H4 (cell line): Measurements from ENCODE around the gene MCF2. TPM values are rescaled to one million over a fixed set of nuclear protein-coding genes. Genes with fewer than 3 reads are reported as not detected.
"Not testable (repeated sequence)": the region's sequence is repeated elsewhere in the genome, so short reads cannot be mapped to it uniquely, and the experiment has no call there.

Experiments used
- DNase-seq: peaks from one replicate; pipeline ENCODE4 v3.0.0-alpha.2; 2015; ENCODE audit warnings: low spot score
- total RNA-seq: library from RNA; depleted of rRNA; stranded (reverse); fragments of >200 nt; shearing (Covaris generic); gene quantifications from 2 replicates; pipeline ENCODE4 v1.2.3, GENCODE V29; 2014; rRNA removed

The MCF2 gene, protein sequence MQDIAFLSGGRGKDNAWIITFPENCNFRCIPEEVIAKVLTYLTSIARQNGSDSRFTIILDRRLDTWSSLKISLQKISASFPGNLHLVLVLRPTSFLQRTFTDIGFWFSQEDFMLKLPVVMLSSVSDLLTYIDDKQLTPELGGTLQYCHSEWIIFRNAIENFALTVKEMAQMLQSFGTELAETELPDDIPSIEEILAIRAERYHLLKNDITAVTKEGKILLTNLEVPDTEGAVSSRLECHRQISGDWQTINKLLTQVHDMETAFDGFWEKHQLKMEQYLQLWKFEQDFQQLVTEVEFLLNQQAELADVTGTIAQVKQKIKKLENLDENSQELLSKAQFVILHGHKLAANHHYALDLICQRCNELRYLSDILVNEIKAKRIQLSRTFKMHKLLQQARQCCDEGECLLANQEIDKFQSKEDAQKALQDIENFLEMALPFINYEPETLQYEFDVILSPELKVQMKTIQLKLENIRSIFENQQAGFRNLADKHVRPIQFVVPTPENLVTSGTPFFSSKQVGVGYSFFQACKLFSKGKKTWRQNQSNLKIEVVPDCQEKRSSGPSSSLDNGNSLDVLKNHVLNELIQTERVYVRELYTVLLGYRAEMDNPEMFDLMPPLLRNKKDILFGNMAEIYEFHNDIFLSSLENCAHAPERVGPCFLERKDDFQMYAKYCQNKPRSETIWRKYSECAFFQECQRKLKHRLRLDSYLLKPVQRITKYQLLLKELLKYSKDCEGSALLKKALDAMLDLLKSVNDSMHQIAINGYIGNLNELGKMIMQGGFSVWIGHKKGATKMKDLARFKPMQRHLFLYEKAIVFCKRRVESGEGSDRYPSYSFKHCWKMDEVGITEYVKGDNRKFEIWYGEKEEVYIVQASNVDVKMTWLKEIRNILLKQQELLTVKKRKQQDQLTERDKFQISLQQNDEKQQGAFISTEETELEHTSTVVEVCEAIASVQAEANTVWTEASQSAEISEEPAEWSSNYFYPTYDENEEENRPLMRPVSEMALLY
- total RNA-seq: 0.49 and 0.95 TPM in 2 replicates

DNA sequence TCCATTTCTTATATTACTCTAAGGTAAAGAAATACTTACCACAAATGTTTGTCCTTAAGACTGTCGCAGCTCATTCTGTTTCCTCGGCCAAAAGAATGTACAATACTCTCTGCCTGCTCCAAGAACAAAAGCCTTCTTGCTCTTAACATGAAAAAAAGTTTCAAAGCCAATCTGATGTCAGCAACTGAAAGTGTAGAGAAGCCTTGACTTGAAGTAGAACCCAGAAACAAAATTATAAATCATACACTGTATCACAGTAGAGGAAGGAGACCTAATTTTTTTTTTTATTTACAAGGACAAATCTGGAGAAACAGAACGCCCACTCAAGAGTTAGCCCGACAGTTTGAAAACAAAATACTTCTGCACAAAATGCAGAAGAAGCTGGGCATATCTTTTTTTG, at the start of gene MCF2:
TSS of gene MCF2 (minus strand) at position 101 of the 400 bp plus-strand sequence. CDS start 56,423 bp downstream, outside the sequence.
- no peak for DNase-seq

DNA sequence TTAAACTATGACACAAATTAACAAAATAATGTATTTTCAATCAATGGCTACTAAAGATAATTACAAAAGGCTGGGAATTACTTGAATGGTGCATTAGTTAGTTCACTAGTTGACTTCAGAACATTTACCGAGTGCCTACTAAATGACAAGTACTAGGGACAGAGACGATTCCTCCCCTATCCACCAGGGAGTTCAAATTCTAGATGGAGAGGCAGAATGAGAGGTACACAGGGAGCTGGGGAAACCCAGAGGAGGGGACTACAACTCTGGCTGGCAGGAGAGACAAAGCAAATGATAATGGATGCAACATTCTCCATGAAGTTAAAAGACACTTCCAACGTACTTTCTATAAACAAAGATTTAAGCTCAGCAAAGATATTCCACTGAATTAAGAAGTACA, 43.1 kb upstream of the MCF2 start:
- DNase-seq: no peak

DNA sequence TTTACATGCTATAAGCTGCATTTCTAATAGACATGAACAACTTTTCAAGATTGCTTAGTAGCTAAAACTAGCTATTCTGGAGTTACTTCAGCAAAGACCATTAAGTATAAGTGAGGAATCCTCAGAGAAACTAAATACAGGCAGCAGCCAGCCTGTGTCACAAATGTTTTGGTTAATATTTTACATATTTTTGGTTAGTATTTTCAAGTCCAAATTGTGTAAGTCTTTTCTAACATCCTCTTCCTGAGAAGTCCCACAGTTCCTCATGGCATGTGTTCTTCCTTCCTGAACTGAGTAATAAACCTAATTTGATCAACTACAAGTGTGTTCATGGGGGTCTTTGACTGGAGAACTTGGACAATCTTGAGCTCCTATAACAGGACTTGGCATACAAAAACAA, 42.4 kb upstream of the MCF2 start:
- DNase-seq: no peak

DNA sequence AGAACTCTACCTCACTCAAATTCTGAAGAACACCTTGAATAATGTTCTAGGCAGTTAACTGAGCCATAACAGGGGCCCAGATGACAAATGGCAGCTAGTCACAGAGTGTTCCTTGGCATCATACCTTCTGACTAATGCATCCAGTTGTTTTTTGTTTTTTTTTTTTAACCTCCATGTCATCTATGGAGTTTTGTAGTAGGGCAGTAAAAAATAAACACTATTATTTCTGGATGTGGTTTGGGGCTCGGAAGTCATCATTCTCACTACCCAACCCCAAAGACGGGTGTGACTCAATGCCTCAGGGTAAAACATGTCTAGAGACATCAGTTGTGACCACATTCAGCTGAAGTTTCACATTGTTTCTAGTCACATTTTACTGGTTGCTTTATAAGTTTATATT, 31.2 kb upstream of the MCF2 start:
- peak; percentile 72 for DNase-seq

DNA sequence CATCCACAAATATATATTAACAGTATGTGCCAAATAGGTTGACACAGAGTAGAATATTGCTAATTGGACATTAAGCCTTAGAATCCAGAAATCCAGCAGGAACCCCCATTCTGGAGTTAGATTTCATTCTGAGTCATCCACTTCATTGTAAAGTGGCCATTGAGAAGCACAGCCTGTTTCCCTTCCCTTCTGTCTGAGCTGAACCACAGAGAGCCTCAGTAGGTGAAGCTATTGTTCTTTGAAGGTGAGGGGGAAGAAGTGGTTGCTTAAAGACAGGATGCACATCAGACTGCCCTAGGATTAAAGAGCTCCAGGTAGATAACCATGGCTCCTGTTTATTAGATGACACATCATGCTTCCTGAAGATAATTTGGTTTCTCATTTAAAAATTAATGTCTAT, 30.6 kb upstream of the MCF2 start:
- peak; percentile 15 for DNase-seq

DNA sequence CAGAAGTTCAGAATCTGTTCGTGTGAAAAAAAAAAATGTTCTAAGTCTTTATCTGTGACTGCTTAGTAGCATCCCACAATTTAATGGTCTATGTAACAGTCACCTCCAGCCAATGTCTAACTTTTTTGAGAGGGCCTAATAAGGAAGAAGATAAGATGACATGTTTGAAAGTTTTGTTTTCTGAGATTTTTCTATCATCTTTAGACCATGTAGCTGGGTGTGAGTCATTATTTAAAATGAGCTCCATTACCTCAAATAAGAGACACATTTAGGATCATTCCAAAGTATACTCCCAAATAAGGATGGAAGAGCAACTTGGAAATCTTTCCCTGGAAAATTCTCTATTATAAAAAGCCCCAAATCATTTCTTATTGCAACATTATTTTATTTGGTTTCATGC, 28.2 kb upstream of the MCF2 start:
- no peak for DNase-seq

DNA sequence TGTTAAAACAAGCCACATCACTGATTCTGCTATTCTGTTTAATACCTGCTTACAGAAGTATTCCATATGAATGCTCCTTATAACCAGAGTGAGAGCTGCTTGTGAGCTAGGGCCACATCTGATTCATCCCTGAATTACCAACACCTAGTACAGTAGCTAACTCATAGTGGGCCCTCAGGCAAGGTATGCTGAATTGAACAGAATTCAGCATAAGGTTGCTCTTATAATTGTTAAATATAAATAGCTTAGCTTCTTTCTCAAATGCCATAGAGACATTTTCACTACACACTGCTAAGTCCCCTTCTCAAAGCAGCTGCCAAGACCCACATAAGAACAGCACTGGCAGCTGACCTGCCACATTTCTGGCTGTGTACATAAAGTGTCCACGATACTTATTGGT, 27.0 kb upstream of the MCF2 start:
- DNase-seq: no peak

DNA sequence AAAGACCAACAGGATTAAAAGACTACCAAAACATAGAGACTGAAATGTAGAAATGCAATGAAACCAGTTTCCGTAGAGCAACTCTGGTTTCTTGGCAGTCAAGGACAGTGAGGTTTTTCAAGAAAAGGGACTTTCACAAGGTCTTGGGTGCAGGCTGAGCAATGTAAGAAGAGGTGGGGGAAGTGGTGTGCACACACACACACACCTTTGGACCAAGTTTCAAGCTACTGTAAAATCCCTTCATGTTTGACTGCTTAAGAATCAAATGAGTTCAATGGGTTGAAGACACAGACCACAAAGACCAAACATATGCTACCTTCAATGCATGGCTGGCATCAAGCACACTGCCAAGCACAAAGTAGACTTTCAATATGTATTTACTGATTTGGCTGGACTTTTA, 17.8 kb upstream of the MCF2 start:
- DNase-seq: no peak

DNA sequence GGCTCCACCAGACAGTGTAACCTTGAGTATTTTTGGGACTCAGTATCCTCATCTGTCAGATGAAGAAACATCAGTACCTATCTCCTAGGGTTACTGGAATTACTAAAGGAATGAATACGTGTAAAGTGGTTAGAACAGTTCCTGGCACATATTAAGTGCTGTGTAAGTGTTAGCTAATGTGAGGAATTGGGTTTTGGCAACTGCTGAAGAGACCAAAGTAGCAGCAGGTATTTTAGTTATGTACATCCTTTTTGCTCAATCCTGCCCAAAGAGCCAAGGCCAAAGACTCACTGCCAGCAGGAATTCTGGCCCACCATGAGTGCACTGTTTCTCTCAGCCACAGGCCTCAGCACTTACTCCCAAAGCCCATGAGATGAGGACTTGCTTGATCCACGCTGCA, 16.7 kb upstream of the MCF2 start:
- DNase-seq: no peak

DNA sequence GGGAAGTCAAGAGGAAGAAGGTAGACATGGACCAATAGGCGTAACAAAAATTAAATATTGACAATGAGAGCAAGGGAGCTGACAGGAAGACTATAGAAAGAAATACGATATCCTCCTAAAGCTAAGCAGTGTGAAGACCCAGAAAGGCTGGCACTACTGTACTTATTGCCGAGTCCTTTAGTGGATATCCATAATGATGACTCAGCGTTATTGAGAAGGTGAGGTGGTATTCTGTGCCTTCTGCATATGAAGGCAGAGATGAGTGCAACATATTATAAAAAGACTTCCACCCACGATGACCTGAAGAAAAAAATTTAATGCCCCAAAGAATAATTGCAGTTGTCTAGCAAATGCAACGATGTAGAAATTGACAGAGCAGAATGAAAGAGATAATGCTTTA, 13.0 kb upstream of the MCF2 start:
- no peak for DNase-seq

DNA sequence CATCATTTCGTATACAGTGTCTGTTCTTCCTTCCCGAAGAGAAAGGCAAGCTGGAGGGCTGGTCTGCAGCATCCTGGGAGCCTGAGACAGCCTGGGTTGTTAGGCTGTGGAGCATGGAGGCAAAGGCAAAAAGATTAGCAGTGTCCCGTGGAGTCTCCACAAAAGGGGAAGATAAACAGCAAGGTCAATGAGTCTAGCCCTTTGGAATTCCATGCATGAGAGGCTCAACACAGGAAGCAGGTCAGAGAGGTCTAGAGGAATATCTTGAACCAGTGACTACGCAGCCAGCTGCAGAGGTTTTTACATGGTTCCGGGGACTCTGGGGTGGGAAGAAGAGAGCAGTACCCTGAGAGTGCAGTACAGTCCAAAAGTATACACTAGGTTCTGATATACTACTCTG, 12.2 kb upstream of the MCF2 start:
- DNase-seq: peak; percentile 15

DNA sequence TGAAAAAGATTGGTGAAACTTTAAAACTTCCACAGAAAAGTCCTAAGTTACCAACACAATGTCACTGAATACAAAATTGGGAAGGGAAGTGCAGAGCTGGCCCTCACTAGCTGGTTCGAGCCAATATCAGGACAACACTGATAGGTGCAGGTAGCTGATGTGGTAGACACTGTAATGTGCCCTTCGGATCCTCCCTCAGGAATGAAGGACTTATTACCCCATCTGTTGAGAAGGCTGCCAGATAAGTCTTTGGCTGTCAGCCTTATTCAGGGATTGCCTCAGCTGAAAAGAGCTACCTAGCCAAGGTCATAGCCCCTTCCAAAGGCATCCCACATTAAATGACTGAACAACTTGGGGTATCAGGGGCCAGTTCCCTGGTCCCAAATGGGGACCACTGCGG, 5.3 kb downstream of the MCF2 start:
- no peak for DNase-seq

DNA sequence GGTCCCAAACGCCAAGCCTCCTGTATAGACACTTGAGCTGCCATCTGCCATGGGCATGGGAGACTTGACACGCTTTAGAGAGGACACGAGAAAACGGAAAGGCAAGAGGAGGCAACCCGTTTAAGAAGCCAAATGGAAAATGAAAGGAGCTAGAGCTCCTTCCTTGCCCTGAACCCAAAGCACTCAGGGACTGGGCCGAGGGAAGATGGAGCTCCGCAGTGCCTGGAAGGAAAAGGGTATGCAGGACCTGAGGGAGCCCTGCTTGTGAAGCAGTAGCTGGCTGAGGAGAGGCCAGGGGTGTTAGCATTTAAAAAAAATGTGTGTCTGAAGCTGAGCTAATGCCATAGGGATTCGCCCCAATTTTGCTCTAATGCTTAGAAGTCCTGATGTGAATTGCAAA, 15.1 kb downstream of the MCF2 start:
- no peak for DNase-seq

DNA sequence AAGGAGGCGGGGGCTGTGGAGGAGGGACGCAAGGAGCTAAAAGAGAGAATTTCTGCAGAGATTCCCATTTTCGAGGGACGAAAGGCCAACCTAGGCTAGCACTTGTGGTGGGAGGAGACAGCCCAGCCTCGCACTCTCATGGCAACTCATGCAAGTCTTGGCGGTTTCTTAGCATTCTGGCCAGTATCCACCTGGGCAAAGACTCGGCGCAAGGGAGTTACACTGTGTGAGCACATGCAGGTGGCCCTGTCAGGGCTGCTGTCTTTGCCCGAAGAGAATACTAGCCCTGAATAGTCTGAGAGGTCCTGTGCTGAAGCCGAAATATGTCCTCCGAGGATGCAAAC, 15.5 kb downstream of the MCF2 start:
- no peak for DNase-seq

DNA sequence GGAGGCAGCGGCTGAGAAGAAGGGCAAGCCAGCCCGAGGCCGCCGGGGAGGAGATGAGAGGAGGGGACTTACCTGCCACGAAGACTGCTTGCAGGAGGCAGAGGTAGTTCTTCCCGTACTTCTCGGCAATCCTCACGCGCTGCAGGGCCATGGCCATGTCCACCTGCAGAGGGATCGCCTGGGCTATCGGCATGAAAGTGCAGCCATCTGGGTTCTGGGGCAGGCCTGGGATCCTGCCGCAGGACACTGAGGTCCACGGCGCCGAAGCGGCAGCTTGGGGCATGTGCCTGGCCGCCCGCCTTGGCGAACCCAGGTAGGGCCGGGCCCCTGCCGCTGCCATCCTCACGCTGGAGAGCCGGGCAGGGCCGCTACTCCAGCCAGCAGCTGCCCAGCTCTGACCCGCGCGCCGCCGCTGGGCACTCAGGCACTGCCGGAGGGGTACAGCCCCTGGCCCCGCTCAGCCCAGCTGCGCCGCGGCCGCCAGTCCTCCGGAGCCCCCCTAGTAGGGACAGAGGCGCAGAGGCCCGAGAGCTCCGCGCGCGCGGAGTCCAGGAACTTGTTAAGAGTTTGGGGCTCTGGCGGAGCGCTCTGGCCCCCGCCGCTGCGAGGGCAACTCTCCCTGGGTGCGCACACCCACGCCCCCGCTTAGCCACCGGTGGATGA, 16.0 kb downstream of the MCF2 start:
- no peak for DNase-seq

DNA sequence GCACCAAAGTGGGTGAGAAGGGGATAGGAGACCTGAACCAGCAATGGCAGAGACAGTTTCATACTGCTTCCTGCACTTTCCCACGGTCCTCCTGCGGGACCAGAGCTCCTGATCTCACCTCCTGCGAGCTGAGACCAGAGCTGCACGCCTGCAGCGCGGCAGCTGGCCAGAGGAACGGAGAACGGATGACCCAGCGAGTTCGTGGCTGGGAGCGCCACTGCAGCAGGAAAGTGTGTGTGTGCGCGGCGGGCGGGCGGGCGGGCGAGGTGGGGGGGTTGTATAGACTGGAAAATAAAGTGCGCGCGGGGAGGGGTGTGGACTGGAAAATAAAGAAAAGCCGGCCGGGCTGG, 16.5 kb downstream of the MCF2 start:
- peak; percentile 3 for DNase-seq

DNA sequence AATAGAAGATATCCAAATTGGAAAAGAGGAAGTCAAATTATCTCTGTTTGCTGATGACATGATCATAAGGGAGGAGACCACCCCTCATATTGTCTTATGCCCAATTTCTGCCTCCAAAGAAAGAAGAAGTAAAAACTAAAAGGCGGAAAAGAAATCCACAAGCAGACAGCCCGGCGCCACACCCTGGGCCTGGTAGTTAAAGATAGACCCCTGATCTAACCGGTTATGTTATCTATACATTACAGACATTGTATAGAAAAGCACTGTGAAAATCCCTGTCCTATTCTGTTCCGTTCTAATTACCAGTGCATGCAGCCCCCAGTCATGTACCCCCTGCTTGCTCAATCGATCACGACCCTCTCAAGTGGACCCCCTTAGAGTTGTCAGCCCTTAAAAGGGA, 22.8 kb downstream of the MCF2 start:
- DNase-seq: not testable (repeated sequence)

DNA sequence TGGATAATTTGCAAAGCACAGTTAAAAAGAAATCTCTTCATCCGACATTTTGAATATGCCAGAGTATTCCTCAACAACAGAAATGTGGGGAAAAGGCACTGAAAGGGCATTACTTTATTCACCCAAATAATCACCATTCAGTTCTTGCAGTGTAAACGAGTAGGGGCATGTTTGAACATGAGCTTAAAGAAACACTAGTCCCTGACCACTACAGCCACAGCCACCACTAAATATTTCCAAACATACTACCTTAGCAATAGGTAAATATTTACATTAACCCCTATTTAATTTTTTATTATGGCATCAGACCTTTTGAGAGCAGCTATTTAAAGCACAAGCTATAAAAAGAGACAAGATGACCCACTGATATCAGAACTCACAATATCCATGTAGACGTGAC, 27.6 kb downstream of the MCF2 start:
- no peak for DNase-seq

DNA sequence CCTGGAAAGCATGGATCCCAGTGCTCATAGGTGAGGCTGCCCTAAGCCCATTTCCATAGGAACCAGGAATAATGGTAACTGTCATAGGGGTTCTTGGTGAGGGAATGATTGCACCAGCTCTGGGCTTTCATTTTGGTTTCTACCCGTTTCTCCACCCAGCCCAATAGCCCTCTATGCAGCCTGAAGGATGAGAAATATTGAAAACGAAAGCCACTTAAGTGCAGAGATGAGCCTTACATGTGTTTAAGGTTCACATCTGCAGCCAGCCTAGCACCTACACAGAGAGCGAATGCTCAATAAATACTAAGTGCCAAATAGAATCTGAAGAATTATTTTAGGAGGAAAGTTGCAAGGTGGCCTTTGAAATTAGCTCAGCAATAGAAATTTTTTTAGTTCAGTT, 60.4 kb downstream of the MCF2 start:
- no peak for DNase-seq

DNA sequence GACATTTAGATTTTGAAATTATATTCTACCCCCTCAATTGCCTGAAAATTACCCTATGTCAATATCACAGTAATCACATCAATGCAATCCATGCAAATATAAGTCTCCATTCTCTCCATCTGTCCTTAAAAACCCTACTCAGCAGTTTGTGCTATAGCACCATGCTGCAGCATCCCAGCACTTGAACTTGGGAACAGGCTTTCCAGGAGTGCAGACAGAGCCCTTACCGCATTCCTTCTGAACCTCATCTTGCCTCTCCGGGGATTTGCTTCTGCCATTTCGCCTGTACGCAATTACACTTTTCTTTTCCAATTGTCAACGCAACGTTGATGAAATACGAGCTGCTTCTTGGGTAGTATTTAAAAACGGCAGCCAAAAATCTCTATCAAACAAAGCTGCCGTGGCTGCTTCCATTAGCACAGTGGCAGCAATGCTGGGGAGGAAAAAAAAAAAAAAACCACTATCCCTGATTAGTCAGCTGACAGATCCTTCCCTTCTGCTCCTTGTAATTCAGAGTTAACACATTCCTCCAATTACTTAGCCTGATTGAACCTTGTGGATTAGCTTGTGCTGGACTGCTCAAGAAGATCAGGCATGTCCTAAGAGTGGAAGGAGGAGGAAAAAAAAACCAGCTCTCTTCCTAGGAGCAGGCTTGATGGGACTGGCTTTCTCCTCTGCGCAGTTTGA, 65.6 kb downstream of the MCF2 start:
- no peak for DNase-seq

DNA sequence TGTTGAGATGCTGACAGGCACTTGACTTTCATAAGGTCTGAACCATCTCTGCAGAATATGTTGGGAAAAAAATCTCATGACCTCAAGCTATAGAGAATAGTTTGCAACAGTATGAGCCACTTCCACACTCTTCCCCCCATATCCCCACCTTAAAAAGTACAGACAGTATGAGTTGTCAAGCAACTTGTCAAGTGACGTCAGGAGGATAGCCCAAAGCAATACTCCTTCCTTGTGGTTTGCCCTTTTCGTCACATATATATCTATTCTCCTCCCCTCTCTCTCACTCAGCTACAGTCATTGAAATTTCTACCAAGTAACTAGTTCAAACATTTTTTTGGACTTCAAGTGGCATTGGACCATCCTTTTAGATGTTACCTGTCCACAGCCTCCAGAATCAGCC, 67.7 kb downstream of the MCF2 start:
- no peak for DNase-seq

DNA sequence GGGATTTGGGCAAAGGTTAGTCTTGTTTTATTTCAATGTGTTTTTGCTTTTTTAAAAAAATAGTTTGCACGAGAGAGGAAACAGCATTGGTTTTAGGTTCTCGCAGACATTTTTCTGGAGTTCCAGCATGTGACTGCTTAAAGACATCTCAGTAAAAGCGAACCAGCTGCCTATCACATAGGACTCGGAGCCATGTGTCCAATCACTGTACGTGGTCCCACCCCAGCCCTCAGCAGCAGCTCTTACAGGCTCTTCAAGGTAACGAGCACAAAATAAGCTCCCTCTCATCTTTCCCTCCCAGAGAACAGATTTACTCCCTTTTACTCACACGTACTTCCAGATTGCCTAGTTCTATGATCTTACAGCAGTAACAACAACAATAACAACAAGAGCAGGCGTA, 68.7 kb downstream of the MCF2 start:
- no peak for DNase-seq
